ENCODE data around the gene LIN28B. TPM values are rescaled to one million over a fixed set of nuclear protein-coding genes. Genes with fewer than 3 reads are reported as not detected.

LIN28B gene
- total RNA-seq, 1 experiment from 2014 or later, result 21.6 TPM

GRCh38 chr6:104969108-104969507 lies 12.2 kb downstream of the LIN28B start:
- no TSS peak for BruUV-seq (replicated peaks)
- no peak overlapping the region for H3K27ac ChIP-seq (ENCODE audit: low read depth, low read length, poor library complexity, severe bottlenecking)
- POLR2A ChIA-PET (ENCODE audit: low non-redundant PET), result no interaction called here

DNA sequence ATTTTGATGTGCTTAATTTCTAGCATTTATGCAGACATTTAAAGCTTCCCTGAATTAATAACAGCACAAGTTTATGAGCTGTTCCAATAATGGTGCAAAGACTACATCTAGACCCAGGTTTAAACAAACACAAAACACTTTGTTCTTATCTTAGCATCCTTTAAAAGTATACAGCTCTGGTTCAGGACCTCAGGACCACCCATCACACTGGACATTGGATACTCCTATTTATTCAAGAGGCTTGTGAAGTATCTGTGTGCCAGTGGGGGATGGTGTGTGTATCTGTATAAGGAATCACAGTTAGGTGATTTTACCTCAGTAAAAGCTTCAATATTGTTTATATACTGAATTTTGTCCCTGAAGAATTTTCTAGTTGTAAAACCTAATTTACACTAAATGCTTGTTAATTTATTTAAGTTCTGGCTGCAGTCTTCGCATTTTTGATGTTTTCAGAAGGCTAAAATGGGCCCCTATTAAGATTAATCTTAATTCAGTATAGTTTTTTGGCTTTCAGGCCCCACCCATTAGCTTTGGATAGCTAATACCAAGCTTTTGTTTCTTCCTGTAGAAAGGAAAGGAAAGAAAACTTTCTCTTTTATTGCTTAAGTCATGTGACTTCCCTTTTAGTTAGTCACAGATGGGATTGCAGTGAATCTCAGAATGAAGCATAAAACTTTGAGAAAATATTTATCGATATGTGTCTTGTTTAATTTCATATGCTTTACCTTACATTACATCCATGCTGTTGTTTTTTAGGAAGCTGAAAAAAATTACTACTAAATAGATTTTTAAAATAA lies 13.1 kb downstream of the LIN28B start:
- H3K4me1 ChIP-seq (ENCODE audit: insufficient read depth, low read length, poor library complexity, severe bottlenecking), result peaks cover 19% of the 10 kb centered on the region
- no peak for TF ChIP-seq EZH2 (IDR thresholded peaks at IDR 0.05; ENCODE audit: borderline replicate concordance, low read depth, low read length, poor library complexity, severe bottlenecking)
- TF ChIP-seq, protein P1, sequence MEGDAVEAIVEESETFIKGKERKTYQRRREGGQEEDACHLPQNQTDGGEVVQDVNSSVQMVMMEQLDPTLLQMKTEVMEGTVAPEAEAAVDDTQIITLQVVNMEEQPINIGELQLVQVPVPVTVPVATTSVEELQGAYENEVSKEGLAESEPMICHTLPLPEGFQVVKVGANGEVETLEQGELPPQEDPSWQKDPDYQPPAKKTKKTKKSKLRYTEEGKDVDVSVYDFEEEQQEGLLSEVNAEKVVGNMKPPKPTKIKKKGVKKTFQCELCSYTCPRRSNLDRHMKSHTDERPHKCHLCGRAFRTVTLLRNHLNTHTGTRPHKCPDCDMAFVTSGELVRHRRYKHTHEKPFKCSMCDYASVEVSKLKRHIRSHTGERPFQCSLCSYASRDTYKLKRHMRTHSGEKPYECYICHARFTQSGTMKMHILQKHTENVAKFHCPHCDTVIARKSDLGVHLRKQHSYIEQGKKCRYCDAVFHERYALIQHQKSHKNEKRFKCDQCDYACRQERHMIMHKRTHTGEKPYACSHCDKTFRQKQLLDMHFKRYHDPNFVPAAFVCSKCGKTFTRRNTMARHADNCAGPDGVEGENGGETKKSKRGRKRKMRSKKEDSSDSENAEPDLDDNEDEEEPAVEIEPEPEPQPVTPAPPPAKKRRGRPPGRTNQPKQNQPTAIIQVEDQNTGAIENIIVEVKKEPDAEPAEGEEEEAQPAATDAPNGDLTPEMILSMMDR (conservative IDR thresholded peaks at IDR 0.05; ENCODE audit: low read depth, low read length), result no peak
- H3K4me3 ChIP-seq (ENCODE audit: low read depth, low read length, poor library complexity, severe bottlenecking), result peak overlapping the region; percentile 11
- no peaks in the 10 kb centered on the region for H3K36me3 ChIP-seq (ENCODE audit: insufficient read depth, low read length, poor library complexity, severe bottlenecking)
- DNase-seq (ENCODE audit: low spot score), result peak; percentile 35
- ChIA-PET CTCF (interaction anchor here (0.6 kb wide), 1 partner anchor 108 kb away, joined by 3 read pairs; no protein-coding TSS in a partner anchor), POLR2A (ENCODE audit: low non-redundant PET) (no interaction called here)
- no peaks in the 10 kb centered on the region for H3K27me3 ChIP-seq (replicated peaks; ENCODE audit: insufficient read depth, low read depth, low read length, poor library complexity)
- intact Hi-C loops (cut with micrococcal nuclease; ENCODE audit: unreplicated experiment), result no loop called here
- H3K27ac ChIP-seq (ENCODE audit: low read depth, low read length, poor library complexity, severe bottlenecking), result peak overlapping the region; percentile 21
- no TSS peak for BruUV-seq (replicated peaks)
- no peaks in the 10 kb centered on the region for H3K9me3 ChIP-seq (ENCODE audit: low read depth, low read length, poor library complexity, severe bottlenecking)

More at GRCh38 chr6:104969108-104969507, 12.2 kb downstream of the LIN28B start:
- H3K4me3 ChIP-seq (ENCODE audit: low read depth, low read length, poor library complexity, severe bottlenecking), result no peak overlapping the region
- H3K4me1 ChIP-seq (ENCODE audit: insufficient read depth, low read length, poor library complexity, severe bottlenecking), result peaks cover 19% of the 10 kb centered on the region
- H3K36me3 ChIP-seq (ENCODE audit: insufficient read depth, low read length, poor library complexity, severe bottlenecking), result no peaks in the 10 kb centered on the region
- intact Hi-C loops (cut with micrococcal nuclease; ENCODE audit: unreplicated experiment), result no loop called here
- CTCF ChIA-PET, result no interaction called here
- no peaks in the 10 kb centered on the region for H3K9me3 ChIP-seq (ENCODE audit: low read depth, low read length, poor library complexity, severe bottlenecking)
- DNase-seq (ENCODE audit: low spot score), result no peak
- H3K27me3 ChIP-seq (replicated peaks; ENCODE audit: insufficient read depth, low read depth, low read length, poor library complexity), result no peaks in the 10 kb centered on the region
- TF ChIP-seq, protein P1 (conservative IDR thresholded peaks at IDR 0.05; ENCODE audit: low read depth, low read length), result no peak
- no peak for TF ChIP-seq EZH2 (IDR thresholded peaks at IDR 0.05; ENCODE audit: borderline replicate concordance, low read depth, low read length, poor library complexity, severe bottlenecking)

DNA sequence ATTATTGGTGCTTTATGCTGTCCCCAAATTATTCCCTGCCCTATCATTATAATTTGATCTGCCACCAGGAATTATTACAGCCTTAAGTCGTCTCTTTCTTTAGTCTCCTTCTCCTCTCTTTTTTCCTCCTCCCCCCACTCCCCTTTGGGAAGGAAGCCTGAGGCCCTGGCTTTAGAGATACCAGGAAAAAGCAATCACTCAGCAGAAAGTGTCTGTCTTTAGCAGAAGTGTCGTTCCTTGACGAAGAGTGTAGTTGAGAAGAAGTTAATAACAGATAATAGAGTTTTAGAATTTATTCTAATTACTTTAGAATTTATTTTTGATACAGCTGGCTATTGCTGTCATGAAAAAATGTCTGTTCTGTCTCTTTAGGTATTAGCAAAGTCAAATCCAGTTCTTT lies 16.5 kb downstream of the LIN28B start:
- no peaks in the 10 kb centered on the region for H3K9me3 ChIP-seq (ENCODE audit: low read depth, low read length, poor library complexity, severe bottlenecking)
- H3K4me3 ChIP-seq (ENCODE audit: low read depth, low read length, poor library complexity, severe bottlenecking), result no peak overlapping the region
- TF ChIP-seq, protein P1 (conservative IDR thresholded peaks at IDR 0.05; ENCODE audit: low read depth, low read length), result no peak
- no peak for TF ChIP-seq EZH2 (IDR thresholded peaks at IDR 0.05; ENCODE audit: borderline replicate concordance, low read depth, low read length, poor library complexity, severe bottlenecking)
- no peak for DNase-seq (ENCODE audit: low spot score)
- intact Hi-C loops (cut with micrococcal nuclease; ENCODE audit: unreplicated experiment), result no loop called here
- H3K27me3 ChIP-seq (replicated peaks; ENCODE audit: insufficient read depth, low read depth, low read length, poor library complexity), result no peaks in the 10 kb centered on the region
- H3K27ac ChIP-seq (ENCODE audit: low read depth, low read length, poor library complexity, severe bottlenecking), result no peak overlapping the region
- BruUV-seq (replicated peaks), result no TSS peak
- H3K4me1 ChIP-seq (ENCODE audit: insufficient read depth, low read length, poor library complexity, severe bottlenecking), result peaks cover 19% of the 10 kb centered on the region
- ChIA-PET CTCF (no interaction called here), POLR2A (ENCODE audit: low non-redundant PET) (no interaction called here)
- H3K36me3 ChIP-seq (ENCODE audit: insufficient read depth, low read length, poor library complexity, severe bottlenecking), result no peaks in the 10 kb centered on the region
